HepG2 (cell line): ENCODE data around the gene PANX1. TPM values are rescaled to one million over a fixed set of nuclear protein-coding genes. Genes with fewer than 3 reads are reported as not detected.

Experiments
- ARNT2 ChIP-seq: sonication (generic); formaldehyde crosslinking; IDR thresholded peaks from 2 replicates; pipeline ENCODE4 v1.8.0; 2022; ENCODE audit warnings: mild to moderate bottlenecking, low read depth, missing genetic modification reagents, moderate library complexity
- CENPX ChIP-seq: sonication (generic); formaldehyde crosslinking; IDR thresholded peaks from 2 replicates; pipeline ENCODE4 v1.9.0; 2021; ENCODE audit warnings: mild to moderate bottlenecking, missing genetic modification reagents, moderate library complexity
- CHD2 ChIP-seq: IDR thresholded peaks from 2 replicates; pipeline ENCODE4 v1.6.1; 2011; ENCODE audit warnings: low read depth, low read length, improper control_type of control experiment
- CREB1 ChIP-seq, 2 experiments: fragments of 450-650 bp in 1 of 2; IDR thresholded peaks; 2 replicates each; pipeline ENCODE4 v1.6.1; 2016 to 2017; ENCODE audit warnings: control low read depth in 1 of 2, mild to moderate bottlenecking in 1 of 2, missing compliant biosample characterization in 1 of 2, missing genetic modification characterization in 1 of 2
- FLYWCH1 ChIP-seq: sonication (generic); formaldehyde crosslinking; IDR thresholded peaks from 2 replicates; pipeline ENCODE4 v1.8.1; 2023; ENCODE audit warnings: mild to moderate bottlenecking, missing genetic modification reagents
- FOSL1 ChIP-seq: sonication (generic); formaldehyde crosslinking; IDR thresholded peaks from 2 replicates; pipeline ENCODE4 v1.9.0; 2021; ENCODE audit warnings: missing genetic modification reagents, borderline replicate concordance
- FOXK1 ChIP-seq: sonication (generic); formaldehyde crosslinking; IDR thresholded peaks from 2 replicates; pipeline ENCODE4 v1.4.0; 2020; ENCODE audit warnings: low read depth, missing genetic modification reagents, borderline replicate concordance
- HDAC2 ChIP-seq: sonication (generic); formaldehyde crosslinking; IDR thresholded peaks from 2 replicates; pipeline ENCODE4 v1.4.0; 2020; ENCODE audit warnings: missing genetic modification reagents
- ISX ChIP-seq: sonication (generic); formaldehyde crosslinking; conservative IDR thresholded peaks from 2 replicates; pipeline ENCODE4 v1.5.0; 2020; ENCODE audit warnings: missing genetic modification reagents
- KDM2A ChIP-seq: sonication (generic); formaldehyde crosslinking; IDR thresholded peaks from 2 replicates; pipeline ENCODE4 v1.4.0; 2020; ENCODE audit warnings: low read depth, missing genetic modification reagents, borderline replicate concordance
- MEIS1 ChIP-seq: sonication (generic); formaldehyde crosslinking; IDR thresholded peaks from 2 replicates; pipeline ENCODE4 v1.9.0; 2021; ENCODE audit warnings: mild to moderate bottlenecking, missing genetic modification reagents, moderate library complexity, borderline replicate concordance
- NFATC3 ChIP-seq: sonication (generic); formaldehyde crosslinking; IDR thresholded peaks from 2 replicates; pipeline ENCODE4 v1.5.1; 2020; ENCODE audit warnings: mild to moderate bottlenecking, missing genetic modification reagents
- POGZ ChIP-seq: sonication (generic); formaldehyde crosslinking; IDR thresholded peaks from 2 replicates; pipeline ENCODE4 v1.4.0; 2020; ENCODE audit warnings: mild to moderate bottlenecking, missing genetic modification reagents
- POLR2A ChIP-seq, 2 experiments: IDR thresholded peaks; 2 replicates each; pipeline ENCODE4 v1.6.1; 2011; ENCODE audit warnings: low read depth in 2 of 2, low read length in 2 of 2, mild to moderate bottlenecking in 1 of 2, moderate library complexity in 1 of 2; ENCODE audit not compliant: insufficient read depth in 1 of 2
- RFXANK ChIP-seq: IDR thresholded peaks from 2 replicates; pipeline ENCODE4 v1.6.1; 2016
- ZNF282 ChIP-seq: fragments of 450-650 bp; IDR thresholded peaks from 2 replicates; pipeline ENCODE4 v1.6.1; 2018; ENCODE audit not compliant: partially characterized antibody
- ZNF331 ChIP-seq: sonication (generic); formaldehyde crosslinking; IDR thresholded peaks from 2 replicates; pipeline ENCODE4 v1.4.0; 2020; ENCODE audit warnings: missing genetic modification reagents
- ZNF335 ChIP-seq: sonication (generic); formaldehyde crosslinking; IDR thresholded peaks from 2 replicates; pipeline ENCODE4 v1.4.0; 2020; ENCODE audit warnings: missing genetic modification reagents
- ZNF337 ChIP-seq: sonication (generic); formaldehyde crosslinking; IDR thresholded peaks from 2 replicates; pipeline ENCODE4 v1.5.1; 2020; ENCODE audit warnings: missing genetic modification reagents, low read depth, mild to moderate bottlenecking, borderline replicate concordance
- ZNF354B ChIP-seq: sonication (generic); formaldehyde crosslinking; IDR thresholded peaks from 2 replicates; pipeline ENCODE4 v1.8.0; 2022; ENCODE audit warnings: mild to moderate bottlenecking, missing genetic modification reagents
- ZNF549 ChIP-seq: sonication (generic); formaldehyde crosslinking; IDR thresholded peaks from 2 replicates; pipeline ENCODE4 v1.5.0; 2020; ENCODE audit warnings: missing genetic modification reagents
- ZNF780A ChIP-seq: sonication (generic); formaldehyde crosslinking; IDR thresholded peaks from 2 replicates; pipeline ENCODE4 v1.8.0; 2022; ENCODE audit warnings: mild to moderate bottlenecking, missing genetic modification reagents, moderate library complexity
- polyA plus RNA-seq, 8 experiments: library from polyadenylated mRNA; depleted of rRNA in 3 of 8; stranded (reverse) in 7 of 8; unstranded in 1 of 8; fragments of >200 nt; fragmentation: Illumina TruSeq in 4 of 8; extraction: Trizol in 4 of 8; gene quantifications; 2 replicates each; pipeline versions ENCODE4 v1.2.1 to v1.2.3, GENCODE V29; 2011 to 2016; ENCODE audit warnings: low read depth in 4 of 8, missing spikeins in 1 of 8, mixed read lengths in 1 of 8; ENCODE audit not compliant: insufficient read depth in 1 of 8
- total RNA-seq, 5 experiments: library from RNA; depleted of rRNA; stranded (reverse); fragments of >200 nt; fragmentation: Illumina TruSeq; extraction: Trizol; gene quantifications; 2 replicates each; pipeline ENCODE4 v1.2.3, GENCODE V29; 2016; ENCODE audit warnings: low read depth in 1 of 5
- TF ChIP-seq, protein P1 (sequence below): sonication (generic); formaldehyde crosslinking; IDR thresholded peaks from 2 replicates; pipeline ENCODE4 v1.9.0; 2021; ENCODE audit warnings: missing genetic modification reagents, borderline replicate concordance
- TF ChIP-seq, protein P2 (sequence below): sonication (generic); formaldehyde crosslinking; IDR thresholded peaks from 2 replicates; pipeline ENCODE4 v1.5.0; 2020; ENCODE audit warnings: mild to moderate bottlenecking, missing genetic modification reagents, moderate library complexity
- TF ChIP-seq, protein P3 (sequence below): IDR thresholded peaks from 2 replicates; pipeline ENCODE4 v1.6.1; 2016; ENCODE audit warnings: missing compliant biosample characterization, missing genetic modification reagents, borderline replicate concordance

The PANX1 gene
- total and polyA plus RNA-seq, 2 of the 13 experiments (the other 11 are each of a cell fraction or from before 2014, with no cell fraction given): 8.3 to 24.8 TPM

DNA sequence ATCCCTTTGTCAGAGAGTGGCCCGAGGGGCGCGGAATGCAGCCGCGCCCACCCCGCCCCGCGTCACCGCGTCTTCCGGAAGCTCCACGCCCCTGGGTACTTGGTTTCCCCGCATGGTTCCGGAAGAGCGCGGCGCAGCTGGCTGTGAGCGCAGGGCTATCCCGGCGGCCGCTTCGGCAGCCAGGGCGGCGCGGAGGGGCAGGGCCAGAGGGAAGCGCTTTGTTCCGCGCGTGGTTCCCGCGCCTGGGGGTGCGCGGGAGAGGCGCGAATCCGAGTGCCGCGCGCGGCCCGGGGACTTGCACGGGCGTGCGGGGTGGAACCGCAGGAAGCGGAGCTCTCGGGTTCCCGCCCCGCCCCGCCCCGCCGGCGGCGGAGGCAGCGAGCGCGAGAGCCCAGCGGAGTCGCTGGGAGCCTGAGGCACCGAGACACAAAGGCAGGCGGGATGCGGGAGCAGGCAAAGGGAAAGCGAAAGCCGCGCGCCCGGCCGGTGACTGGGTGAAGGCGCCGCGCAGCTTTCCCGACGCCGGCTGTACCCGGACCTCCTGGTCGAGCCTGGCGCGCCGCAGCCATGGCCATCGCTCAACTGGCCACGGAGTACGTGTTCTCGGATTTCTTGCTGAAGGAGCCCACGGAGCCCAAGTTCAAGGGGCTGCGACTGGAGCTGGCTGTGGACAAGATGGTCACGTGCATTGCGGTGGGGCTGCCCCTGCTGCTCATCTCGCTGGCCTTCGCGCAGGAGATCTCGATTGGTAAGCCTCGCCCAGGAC is at the start of gene PANX1 (continued):
- peak; percentile 13; the same call in 1 of the 2 replicates for TF ChIP-seq ZNF780A (CRISPR knock-in tag)
- TF ChIP-seq CREB1 (IDR thresholded peaks at IDR 0.05): peak; percentile 46; the same call in 1 of the 2 replicates
- TF ChIP-seq CREB1 (CRISPR knock-in tag; IDR thresholded peaks at IDR 0.05): peak; percentile 68; the same call in 1 of the 2 replicates
- peak; percentile 87 for TF ChIP-seq ARNT2 (CRISPR knock-in tag)
- TF ChIP-seq ZNF282: no peak
- peak; percentile 95 for TF ChIP-seq ISX (CRISPR knock-in tag)
- peak; percentile 57 for TF ChIP-seq POGZ
- 0 out of 2 replicates have a peak, but pooled peaks have one; percentile 2 for TF ChIP-seq FOXK1
- TF ChIP-seq CENPX (CRISPR knock-in tag): no peak
- TF ChIP-seq POLR2A (IDR thresholded peaks at IDR 0.05; ENCODE audit: insufficient read depth in 1 of 2, low read depth in 2 of 2, low read length in 2 of 2): peak; percentile 57 to 74
- TF ChIP-seq, protein P1, sequence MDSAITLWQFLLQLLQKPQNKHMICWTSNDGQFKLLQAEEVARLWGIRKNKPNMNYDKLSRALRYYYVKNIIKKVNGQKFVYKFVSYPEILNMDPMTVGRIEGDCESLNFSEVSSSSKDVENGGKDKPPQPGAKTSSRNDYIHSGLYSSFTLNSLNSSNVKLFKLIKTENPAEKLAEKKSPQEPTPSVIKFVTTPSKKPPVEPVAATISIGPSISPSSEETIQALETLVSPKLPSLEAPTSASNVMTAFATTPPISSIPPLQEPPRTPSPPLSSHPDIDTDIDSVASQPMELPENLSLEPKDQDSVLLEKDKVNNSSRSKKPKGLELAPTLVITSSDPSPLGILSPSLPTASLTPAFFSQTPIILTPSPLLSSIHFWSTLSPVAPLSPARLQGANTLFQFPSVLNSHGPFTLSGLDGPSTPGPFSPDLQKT (CRISPR knock-in tag): peak; percentile 55; the same call in 1 of the 2 replicates
- TF ChIP-seq NFATC3 (CRISPR knock-in tag): no peak
- TF ChIP-seq CHD2: peak; percentile 71; the same call in 1 of the 2 replicates
- peak; percentile 52 for TF ChIP-seq HDAC2
- TF ChIP-seq, protein P2, sequence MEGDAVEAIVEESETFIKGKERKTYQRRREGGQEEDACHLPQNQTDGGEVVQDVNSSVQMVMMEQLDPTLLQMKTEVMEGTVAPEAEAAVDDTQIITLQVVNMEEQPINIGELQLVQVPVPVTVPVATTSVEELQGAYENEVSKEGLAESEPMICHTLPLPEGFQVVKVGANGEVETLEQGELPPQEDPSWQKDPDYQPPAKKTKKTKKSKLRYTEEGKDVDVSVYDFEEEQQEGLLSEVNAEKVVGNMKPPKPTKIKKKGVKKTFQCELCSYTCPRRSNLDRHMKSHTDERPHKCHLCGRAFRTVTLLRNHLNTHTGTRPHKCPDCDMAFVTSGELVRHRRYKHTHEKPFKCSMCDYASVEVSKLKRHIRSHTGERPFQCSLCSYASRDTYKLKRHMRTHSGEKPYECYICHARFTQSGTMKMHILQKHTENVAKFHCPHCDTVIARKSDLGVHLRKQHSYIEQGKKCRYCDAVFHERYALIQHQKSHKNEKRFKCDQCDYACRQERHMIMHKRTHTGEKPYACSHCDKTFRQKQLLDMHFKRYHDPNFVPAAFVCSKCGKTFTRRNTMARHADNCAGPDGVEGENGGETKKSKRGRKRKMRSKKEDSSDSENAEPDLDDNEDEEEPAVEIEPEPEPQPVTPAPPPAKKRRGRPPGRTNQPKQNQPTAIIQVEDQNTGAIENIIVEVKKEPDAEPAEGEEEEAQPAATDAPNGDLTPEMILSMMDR: no peak
- TF ChIP-seq ZNF337: peak; percentile 60; the same call in 1 of the 2 replicates
- no peak for TF ChIP-seq FLYWCH1 (CRISPR knock-in tag)
- TF ChIP-seq FOSL1 (CRISPR knock-in tag): no peak; the same call in 1 of the 2 replicates
- TF ChIP-seq ZNF354B (CRISPR knock-in tag): 0 out of 2 replicates have a peak, but pooled peaks have one; percentile 42
- TF ChIP-seq, protein P3, sequence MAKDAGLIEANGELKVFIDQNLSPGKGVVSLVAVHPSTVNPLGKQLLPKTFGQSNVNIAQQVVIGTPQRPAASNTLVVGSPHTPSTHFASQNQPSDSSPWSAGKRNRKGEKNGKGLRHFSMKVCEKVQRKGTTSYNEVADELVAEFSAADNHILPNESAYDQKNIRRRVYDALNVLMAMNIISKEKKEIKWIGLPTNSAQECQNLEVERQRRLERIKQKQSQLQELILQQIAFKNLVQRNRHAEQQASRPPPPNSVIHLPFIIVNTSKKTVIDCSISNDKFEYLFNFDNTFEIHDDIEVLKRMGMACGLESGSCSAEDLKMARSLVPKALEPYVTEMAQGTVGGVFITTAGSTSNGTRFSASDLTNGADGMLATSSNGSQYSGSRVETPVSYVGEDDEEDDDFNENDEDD (CRISPR knock-in tag): peak; percentile 58; the same call in 1 of the 2 replicates
- 0 out of 2 replicates have a peak, but pooled peaks have one; percentile 54 for TF ChIP-seq ZNF331
- TF ChIP-seq MEIS1 (CRISPR knock-in tag): 0 out of 2 replicates have a peak, but pooled peaks have one; percentile 12
- no peak for TF ChIP-seq RFXANK (CRISPR knock-in tag)
- TF ChIP-seq ZNF549 (CRISPR knock-in tag): 0 out of 2 replicates have a peak, but pooled peaks have one; percentile 42
- TF ChIP-seq ZNF335 (CRISPR knock-in tag): 0 out of 2 replicates have a peak, but pooled peaks have one; percentile 58
- TF ChIP-seq KDM2A (CRISPR knock-in tag): peak; percentile 76; the same call in 1 of the 2 replicates
